H54 (cell line): ENCODE data around the gene C19orf38.
A peak's percentile ranks its signal among the peaks of the same experiment; 100 is the strongest.
"Not testable (repeated sequence)": the region's sequence is repeated elsewhere in the genome, so short reads cannot be mapped to it uniquely, and the experiment has no call there.

Source experiments
- DNase-seq: peaks from one replicate; pipeline ENCODE4 v3.0.0; 2011; ENCODE audit warnings: low spot score, mixed read lengths; ENCODE audit not compliant: insufficient read length
- FAIRE-seq: peaks from 3 replicates; lab custom pipeline; 2011; peaks lifted over from hg19 to GRCh38; lab: Jason Lieb, UNC
- POLR2A ChIP-seq: IDR thresholded peaks from 2 replicates; pipeline ENCODE4 v1.6.1; 2011; ENCODE audit warnings: low read depth, mild to moderate bottlenecking, low read length

The C19orf38 gene

DNA sequence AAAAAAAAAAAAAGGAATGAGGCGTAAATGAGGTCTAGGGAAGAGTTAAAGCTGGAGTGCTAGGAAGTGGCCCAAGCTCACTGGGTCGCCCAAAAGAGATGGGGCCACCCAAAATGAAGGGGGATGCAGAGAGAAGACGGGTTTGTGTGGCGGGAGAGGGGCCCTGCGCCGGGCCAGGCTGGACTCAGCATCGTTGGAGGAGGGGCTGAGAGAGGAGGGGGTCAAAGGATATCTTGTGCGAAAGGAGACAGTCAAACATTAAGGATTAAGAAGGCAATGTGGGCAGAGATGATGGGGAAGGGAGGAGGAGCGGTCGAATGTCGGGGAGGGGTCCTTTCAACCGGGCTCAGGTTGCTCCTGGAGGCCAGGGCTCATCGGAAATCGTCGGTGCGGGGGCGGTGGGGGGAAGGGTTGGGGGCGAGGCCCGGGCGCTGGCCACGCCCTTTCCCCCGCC, 22.3 kb downstream of the C19orf38 start:
- FAIRE-seq: no peak
- DNase-seq: no peak
- 0 out of 2 replicates have a peak, but pooled peaks have one; percentile 19 for TF ChIP-seq POLR2A

DNA sequence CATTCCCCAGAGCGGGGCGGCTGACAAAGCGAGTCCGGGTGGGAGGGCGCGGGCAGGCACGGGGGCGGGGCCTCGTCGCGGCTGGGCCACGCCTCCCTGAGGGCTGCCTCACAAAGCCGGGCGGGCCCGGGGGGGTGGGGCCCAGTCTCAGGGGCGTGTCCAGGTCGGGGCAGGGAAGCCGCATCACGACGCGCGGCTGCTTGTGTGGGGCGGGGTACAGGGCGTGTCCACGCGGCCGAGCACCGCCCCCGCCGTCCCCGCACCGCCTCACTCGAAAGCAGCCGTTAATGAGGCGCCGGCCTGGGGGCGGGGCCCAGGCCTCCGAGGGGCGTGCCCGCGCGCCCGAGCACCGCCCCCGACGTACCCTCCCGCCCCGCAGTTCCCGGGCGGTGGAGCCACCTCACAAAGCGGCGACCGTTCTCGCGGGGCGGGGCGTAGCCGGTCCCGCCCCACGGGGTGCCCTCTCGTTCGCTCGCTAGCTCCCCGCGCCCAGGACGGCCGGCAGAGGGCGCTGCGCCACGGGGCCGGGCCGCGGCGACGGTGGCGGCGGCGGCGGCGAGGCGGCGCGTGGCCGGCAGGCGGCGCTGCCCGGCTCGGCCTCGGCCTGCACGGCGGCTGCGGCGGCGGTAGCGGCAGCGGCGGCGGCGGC, 22.9 kb downstream of the C19orf38 start, which contains the start of gene CARM1:
TSS of gene CARM1 (plus strand) at position 599 of the 649 bp plus-strand sequence. CDS start 150 bp downstream, outside the sequence.
- no peak for TF ChIP-seq POLR2A
- DNase-seq (peak; percentile 97), FAIRE-seq (no peak)

DNA sequence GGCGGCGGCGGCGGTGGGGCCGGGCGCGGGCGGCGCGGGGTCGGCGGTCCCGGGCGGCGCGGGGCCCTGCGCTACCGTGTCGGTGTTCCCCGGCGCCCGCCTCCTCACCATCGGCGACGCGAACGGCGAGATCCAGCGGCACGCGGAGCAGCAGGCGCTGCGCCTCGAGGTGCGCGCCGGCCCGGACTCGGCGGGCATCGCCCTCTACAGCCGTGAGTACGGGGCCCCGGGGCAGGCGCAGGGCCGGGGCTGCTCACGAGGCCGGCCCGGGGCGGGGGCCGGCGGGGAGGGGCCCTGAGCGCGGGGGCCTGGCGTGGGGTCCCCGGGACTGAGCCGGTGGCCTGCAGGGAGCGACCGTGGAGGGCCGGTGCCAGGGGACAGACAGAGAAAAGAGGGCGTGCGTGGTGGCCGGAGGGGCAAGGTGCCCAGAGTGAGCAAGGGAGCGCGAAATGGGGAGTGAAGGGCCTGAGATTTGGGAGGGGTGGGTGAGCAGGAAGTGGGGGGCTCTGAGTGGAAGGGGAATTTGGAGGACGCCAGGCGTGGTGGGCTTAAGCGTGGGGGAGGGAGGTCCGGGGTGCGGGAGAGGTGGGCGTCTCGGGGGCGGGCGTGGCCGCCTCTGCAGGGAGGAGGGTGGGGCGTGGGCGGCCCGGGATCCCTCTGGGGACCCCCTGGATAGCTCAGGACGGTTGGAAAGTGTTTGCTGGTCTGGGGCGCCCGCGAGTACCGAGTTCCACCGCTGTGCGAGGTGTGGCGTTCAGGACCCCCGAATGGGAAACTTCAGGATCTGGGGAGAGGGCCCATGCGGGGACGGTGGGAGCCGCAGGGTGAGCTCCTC, 23.7 kb downstream of the C19orf38 start:
- no peak for TF ChIP-seq POLR2A
- no peak for FAIRE-seq

DNA sequence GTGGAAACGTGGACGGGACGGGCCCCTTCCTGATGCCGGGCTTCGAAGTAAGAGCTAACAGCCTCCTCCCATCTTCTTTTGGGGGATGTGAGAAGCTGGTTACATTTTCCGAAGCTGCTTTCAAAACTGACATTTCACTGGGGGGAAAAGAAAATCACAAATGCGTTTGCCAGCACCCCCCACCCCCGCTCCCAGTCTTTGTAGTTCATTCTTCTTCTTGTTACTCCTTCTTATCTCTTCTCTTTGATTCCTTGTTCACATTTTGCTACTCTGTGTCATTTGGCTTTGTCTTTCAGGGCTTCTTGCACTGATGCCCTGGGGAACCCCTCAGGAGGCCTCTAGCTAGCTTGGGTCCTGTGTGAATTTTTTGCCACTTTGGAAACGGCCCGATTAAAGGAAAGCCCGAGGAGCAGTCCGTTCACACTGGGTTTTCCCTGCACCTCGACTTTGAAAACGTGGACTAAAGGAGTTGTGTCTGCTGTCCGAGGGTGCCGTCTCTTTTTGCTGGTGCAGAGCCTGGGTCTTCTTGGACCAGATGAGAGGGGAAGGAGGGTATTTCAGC, 24.4 kb downstream of the C19orf38 start:
- TF ChIP-seq POLR2A: no peak
- no peak for FAIRE-seq
- DNase-seq: no peak

More for the DNA sequence above, 23.7 kb downstream of the C19orf38 start:
- peak; percentile 51 for DNase-seq

DNA sequence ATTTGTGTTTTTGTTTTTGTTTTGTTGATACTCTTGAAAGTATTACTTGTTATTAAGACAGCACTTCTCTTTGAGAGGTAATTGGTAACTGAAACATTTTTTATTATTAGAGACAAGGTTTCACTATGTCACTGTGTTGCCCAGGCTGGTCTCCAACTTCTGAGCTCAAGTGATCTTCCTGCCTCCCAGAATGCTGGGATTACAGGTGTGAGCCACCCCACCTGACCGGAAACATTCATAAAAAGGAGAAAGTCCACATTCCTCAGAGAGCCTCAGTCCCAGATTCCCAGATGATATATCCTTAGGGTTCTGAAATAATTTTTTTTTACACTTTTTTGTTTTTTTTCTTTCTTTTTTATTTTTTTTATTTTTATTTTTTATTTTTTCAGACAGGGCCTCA, 25.8 kb downstream of the C19orf38 start:
- DNase-seq: no peak
- TF ChIP-seq POLR2A: no peak
- no peak for FAIRE-seq

DNA sequence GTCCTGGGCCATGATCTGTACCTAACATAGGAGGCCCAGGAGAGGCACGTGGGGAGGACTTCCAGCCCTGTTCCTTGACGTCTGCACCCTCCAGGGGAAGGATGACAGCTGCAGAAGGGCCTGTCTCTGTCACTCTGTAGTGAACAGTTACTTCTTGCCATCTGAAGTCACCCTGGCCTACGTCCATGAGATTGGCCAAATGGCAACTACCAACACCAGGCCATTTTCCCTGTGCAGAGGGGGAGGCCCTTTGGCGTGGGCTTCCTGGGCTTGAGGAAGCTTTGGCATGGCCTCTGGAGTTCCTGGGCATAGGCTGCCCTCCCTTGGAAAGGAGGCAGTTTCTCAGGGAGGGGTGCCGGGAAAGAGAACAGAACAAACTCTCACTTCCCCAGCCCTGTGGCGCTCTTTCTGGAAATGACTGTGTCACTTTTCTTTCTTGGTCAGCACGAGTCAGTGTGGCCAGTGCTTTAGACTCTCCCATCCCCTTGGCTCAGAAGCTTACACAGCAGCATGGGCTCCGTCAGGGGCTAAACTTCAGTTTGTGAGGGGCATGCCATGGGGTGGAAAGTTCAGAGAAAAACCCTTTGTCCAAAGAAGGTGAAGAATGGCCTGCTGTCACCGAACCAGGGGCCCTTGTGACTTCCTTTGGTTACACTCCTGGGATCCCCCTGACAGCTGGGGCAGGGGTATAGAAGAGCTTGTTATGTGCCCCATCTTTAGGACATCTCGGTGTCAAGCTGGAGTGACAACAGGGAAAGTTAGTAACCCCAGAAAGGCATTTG, 28.4 kb downstream of the C19orf38 start:
- DNase-seq (no peak), FAIRE-seq (no peak)
- no peak for TF ChIP-seq POLR2A

DNA sequence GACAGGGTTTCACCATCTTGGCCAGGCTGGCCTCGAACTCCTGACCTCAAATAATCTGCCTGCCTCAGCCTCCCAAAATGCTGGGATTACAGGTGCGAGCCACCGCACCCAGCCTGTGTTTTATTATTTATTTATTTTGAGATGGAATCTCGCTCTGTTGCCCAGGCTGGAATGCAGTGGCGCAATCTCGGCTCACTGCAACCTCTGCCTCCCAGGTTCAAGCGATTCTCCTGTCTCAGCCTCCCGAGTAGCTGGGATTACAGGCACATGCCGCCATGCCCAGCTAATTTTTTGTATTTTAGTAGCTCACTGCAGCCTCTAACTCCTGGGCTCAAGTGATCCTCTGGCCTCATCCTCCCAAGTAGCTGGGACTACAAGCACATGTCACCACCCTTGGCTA, 29.4 kb downstream of the C19orf38 start:
- not testable (repeated sequence) for FAIRE-seq, DNase-seq

DNA sequence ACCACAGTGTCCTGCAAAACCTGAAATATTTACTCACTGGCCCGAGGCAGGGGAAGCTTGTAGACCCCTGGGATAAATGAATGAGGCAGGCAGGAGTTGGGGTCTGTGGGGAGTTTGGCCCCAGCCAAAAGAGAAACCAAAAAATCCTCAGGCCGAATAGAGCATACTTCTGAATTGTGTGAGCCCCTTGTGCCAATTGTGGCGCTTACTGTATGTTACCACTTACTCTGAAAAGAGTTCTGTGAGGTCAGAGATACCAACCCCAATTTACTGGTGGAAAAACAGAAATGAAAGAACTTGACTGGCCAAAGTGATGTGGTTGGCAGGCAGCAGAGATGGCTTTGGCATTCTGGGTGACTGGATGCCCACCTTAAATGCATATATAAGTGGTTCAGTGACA, 30.0 kb downstream of the C19orf38 start:
- no peak for DNase-seq
- FAIRE-seq: no peak
- no peak for TF ChIP-seq POLR2A

DNA sequence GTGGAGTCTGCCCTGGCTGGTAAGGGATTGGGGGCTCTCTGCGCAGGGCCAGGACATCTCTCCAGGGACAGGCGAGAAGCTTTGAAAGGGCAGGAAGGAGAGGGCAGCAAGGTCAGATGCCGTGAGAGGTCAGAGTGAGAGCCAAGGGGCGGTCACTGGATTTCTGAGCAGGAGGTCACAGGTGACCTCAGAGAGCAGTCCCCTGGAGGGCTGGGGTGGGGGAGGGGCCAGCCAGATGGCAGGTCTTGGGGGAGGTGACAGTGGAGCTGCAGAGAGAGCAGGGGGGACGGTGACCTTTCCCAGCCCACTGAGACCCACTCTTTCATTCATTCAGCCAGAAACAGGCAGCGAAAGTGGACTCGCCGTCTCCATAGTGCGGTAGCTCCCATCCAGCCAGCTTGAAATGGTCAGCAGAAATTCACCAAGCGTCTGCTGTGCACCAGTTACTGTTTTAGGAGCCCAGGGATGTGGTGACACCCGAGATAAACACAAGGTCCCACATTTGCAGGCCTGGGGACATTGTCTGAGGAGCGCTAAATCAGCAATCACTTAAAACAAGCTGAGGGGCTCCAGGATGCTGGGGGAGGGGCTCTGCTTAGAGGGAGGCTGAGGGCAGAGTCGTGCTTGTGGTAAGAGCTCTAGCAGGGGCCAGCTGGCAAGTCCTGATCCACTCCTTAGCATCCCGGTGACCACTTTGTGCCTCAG, 33.3 kb downstream of the C19orf38 start:
- FAIRE-seq (no peak), DNase-seq (no peak)
- no peak for TF ChIP-seq POLR2A

DNA sequence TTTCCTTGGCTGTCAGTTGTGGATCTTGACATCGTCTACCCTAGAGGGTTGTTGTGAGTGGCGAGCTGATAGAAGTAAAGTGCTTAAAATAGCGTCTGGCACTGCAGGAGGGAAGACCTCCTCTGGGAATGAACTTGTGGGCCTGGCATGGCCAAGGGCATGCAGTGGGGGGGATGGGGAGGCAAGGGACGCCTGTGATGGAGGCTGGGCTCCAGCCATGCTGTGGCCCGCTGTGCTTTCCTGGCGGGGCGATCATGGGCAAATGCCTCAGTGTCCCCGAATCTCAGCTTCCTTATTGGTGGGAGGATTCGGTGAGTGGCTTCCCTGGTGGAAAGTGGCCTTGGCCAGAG, 33.9 kb downstream of the C19orf38 start:
- no peak for FAIRE-seq
- TF ChIP-seq POLR2A: no peak
- DNase-seq: no peak

DNA sequence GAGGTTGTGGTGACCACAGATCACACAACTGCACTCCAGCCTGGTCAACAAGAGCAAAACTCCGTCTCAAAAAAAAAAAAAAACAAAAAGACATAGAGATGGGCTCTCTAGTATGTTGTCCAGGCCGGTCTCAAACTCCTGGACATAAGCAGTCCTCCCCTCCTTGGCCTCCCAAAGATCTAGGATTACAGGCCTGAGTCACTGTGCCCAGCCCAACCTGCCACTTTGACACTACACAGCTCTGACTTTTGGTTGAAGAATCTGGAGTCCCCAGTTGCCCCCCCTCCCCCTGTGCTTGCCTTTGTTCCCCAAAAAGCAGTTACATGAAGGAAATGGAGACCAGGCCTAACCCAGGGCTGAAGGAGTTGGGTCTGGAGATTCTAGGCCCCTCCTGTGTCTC, 36.1 kb downstream of the C19orf38 start:
- TF ChIP-seq POLR2A: no peak
- DNase-seq: peak; percentile 55
- FAIRE-seq: no peak

DNA sequence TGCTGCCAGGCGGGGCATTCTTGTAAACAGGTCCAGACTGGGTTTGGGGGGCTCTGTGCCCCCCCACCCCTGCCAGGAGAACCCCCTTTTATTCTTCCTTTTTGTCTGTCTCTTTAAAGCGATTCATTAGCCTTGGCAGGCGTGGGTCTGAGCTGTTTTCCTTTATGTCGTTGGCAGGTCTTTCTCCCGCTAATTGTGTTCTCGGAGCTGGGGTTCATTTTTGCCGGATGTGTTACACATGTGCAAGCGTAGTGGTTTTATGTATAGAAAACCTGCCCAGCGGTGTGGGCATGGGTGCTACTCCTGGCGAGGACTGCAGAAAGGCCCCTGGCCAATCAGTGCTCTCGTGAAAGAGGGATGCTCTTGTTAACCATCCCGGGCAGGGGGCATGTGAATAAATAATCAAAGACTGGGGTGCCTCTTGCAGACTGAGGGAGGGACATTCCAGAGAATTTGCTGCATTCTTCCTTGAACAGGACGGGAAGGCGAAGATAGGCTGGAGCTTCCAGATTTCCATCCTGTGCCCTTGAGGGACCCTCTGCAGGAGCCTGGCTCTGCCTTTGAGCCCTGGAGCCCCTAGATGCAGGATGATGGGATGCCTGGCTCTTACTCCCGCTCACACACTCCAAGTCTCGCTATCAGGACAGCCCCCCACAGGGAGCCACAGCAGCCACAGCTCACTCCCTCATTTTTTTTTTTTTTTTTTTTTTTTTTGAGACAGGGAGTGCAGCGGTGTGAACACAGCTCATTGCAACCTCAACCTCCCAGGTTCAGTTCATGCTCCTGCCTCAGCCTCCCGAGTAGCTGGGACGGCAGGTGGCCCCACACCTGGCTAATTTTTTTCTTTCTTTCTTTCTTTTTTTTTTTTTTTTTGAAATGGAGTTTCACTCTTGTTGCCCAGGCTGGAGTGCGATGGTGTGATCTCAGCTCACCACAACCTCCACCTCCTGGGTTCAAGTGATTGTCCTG, 37.3 kb downstream of the C19orf38 start:
- TF ChIP-seq POLR2A: no peak
- no peak for FAIRE-seq
- no peak for DNase-seq
